Stimulated activated CD8-positive, alpha-beta memory T cell treated with anti-CD3 and anti-CD28 coated beads, Interleukin-4, amount 100 ng/mL, for 24 hours (primary cell): ENCODE measurements around the gene GPA33.

Source experiments
- DNase-seq: peaks from one replicate; pipeline ENCODE4 v3.0.0-alpha.2; 2020; ENCODE audit warnings: low read depth

Gene GPA33

GRCh38 chr1:167090314-167090942 is at the start of gene GPA33:
Gene GPA33 (minus strand): TSS chr1:167090377. CDS start chr1:167090287, 90 bp downstream.
- no peak for DNase-seq

- no peak for DNase-seq
Measured at GRCh38 chr1:167138703-167139102, 48.5 kb upstream of the GPA33 start.

- DNase-seq = no peak
Measured at GRCh38 chr1:167137793-167138510, 47.8 kb upstream of the GPA33 start.

- no peak for DNase-seq
Measured at GRCh38 chr1:167137332-167137781, 47.2 kb upstream of the GPA33 start.

- no peak for DNase-seq
Measured at GRCh38 chr1:167136806-167137205, 46.6 kb upstream of the GPA33 start.

- no peak for DNase-seq
Measured at GRCh38 chr1:167136191-167136614, 46.0 kb upstream of the GPA33 start.

GRCh38 chr1:167135281-167135840 is 45.2 kb upstream of the GPA33 start:
- DNase-seq = no peak

GRCh38 chr1:167132301-167133010 is 42.3 kb upstream of the GPA33 start:
- DNase-seq = no peak

- DNase-seq = no peak
Measured at GRCh38 chr1:167130829-167131510, 40.8 kb upstream of the GPA33 start.

- no peak for DNase-seq
Measured at GRCh38 chr1:167128261-167129227, 38.4 kb upstream of the GPA33 start.

- DNase-seq = no peak
Measured at GRCh38 chr1:167127661-167128060, 37.5 kb upstream of the GPA33 start.

- DNase-seq = no peak
Measured at GRCh38 chr1:167127236-167127635, 37.1 kb upstream of the GPA33 start.

- DNase-seq = no peak
Measured at GRCh38 chr1:167126811-167127210, 36.6 kb upstream of the GPA33 start.

- DNase-seq = no peak
Measured at GRCh38 chr1:167126317-167126716, 36.1 kb upstream of the GPA33 start.

GRCh38 chr1:167122568-167122967 is 32.4 kb upstream of the GPA33 start:
- no peak for DNase-seq

- no peak for DNase-seq
Measured at GRCh38 chr1:167122121-167122480, 31.9 kb upstream of the GPA33 start.

GRCh38 chr1:167121375-167122120 is 31.4 kb upstream of the GPA33 start:
- no peak for DNase-seq

- DNase-seq = no peak
Measured at GRCh38 chr1:167120899-167121298, 30.7 kb upstream of the GPA33 start.

- no peak for DNase-seq
Measured at GRCh38 chr1:167119696-167120095, 29.5 kb upstream of the GPA33 start.

GRCh38 chr1:167118188-167118587 is 28.0 kb upstream of the GPA33 start:
- no peak for DNase-seq
